ENCODE measurements around the gene CTNND2.
"Not testable (repeated sequence)": the region's sequence is repeated elsewhere in the genome, so short reads cannot be mapped to it uniquely, and the experiment has no call there.

The CTNND2 gene

GRCh38 chr5:11432116-11432515 lies 472.1 kb downstream of the CTNND2 start:
- TF ChIP-seq SUZ12 (IDR thresholded peaks at IDR 0.05; ENCODE audit: extremely low read depth, insufficient read depth, insufficient read length) (no peak), YY1 (IDR thresholded peaks at IDR 0.05; ENCODE audit: insufficient read depth, insufficient read length) (no peak), ZNF274 (IDR thresholded peaks at IDR 0.05; ENCODE audit: low read depth, low read length) (no peak)
- no peaks in the 10 kb centered on the region for H3K27me3 ChIP-seq (ENCODE audit: insufficient read depth, insufficient read length)
- no peaks in the 10 kb centered on the region for H3K4me1 ChIP-seq (ENCODE audit: insufficient read depth, insufficient read length)
- no peak for DNase-seq (ENCODE audit: low read depth, low spot score)
- no peaks in the 10 kb centered on the region for H3K9me3 ChIP-seq (ENCODE audit: insufficient read depth, low read length)
- no peaks in the 10 kb centered on the region for H3K36me3 ChIP-seq (ENCODE audit: insufficient read depth, insufficient read length, low read length)
- no peak overlapping the region for H3K4me3 ChIP-seq (ENCODE audit: insufficient read length, low read depth)
- H3K9ac ChIP-seq (ENCODE audit: insufficient read length, low read depth), result no peak overlapping the region

GRCh38 chr5:11429254-11429653 lies 475.0 kb downstream of the CTNND2 start:
- TF ChIP-seq YY1 (IDR thresholded peaks at IDR 0.05; ENCODE audit: insufficient read depth, insufficient read length), result no peak
- no peak for TF ChIP-seq ZNF274 (IDR thresholded peaks at IDR 0.05; ENCODE audit: low read depth, low read length)
- TF ChIP-seq SUZ12 (IDR thresholded peaks at IDR 0.05; ENCODE audit: extremely low read depth, insufficient read depth, insufficient read length), result no peak
- H3K27me3 ChIP-seq (ENCODE audit: insufficient read depth, insufficient read length), result no peaks in the 10 kb centered on the region
- no peak overlapping the region for H3K4me3 ChIP-seq (ENCODE audit: insufficient read length, low read depth)
- no peak overlapping the region for H3K9ac ChIP-seq (ENCODE audit: insufficient read length, low read depth)
- H3K9me3 ChIP-seq (ENCODE audit: insufficient read depth, low read length), result no peaks in the 10 kb centered on the region
- H3K36me3 ChIP-seq (ENCODE audit: insufficient read depth, insufficient read length, low read length), result no peaks in the 10 kb centered on the region
- no peaks in the 10 kb centered on the region for H3K4me1 ChIP-seq (ENCODE audit: insufficient read depth, insufficient read length)
- DNase-seq (ENCODE audit: low read depth, low spot score), result no peak

- TF ChIP-seq SUZ12 (IDR thresholded peaks at IDR 0.05; ENCODE audit: extremely low read depth, insufficient read depth, insufficient read length) (no peak), ZNF274 (IDR thresholded peaks at IDR 0.05; ENCODE audit: low read depth, low read length) (no peak), YY1 (IDR thresholded peaks at IDR 0.05; ENCODE audit: insufficient read depth, insufficient read length) (no peak)
- H3K4me1 ChIP-seq (ENCODE audit: insufficient read depth, insufficient read length), result no peaks in the 10 kb centered on the region
- no peak overlapping the region for H3K4me3 ChIP-seq (ENCODE audit: insufficient read length, low read depth)
- no peaks in the 10 kb centered on the region for H3K36me3 ChIP-seq (ENCODE audit: insufficient read depth, insufficient read length, low read length)
- H3K27me3 ChIP-seq (ENCODE audit: insufficient read depth, insufficient read length), result no peaks in the 10 kb centered on the region
- no peaks in the 10 kb centered on the region for H3K9me3 ChIP-seq (ENCODE audit: insufficient read depth, low read length)
- no peak for DNase-seq (ENCODE audit: low read depth, low spot score)
- H3K9ac ChIP-seq (ENCODE audit: insufficient read length, low read depth), result no peak overlapping the region
These were observed 476.7 kb downstream of the CTNND2 start for GRCh38 chr5:11427569-11427968.

- no peak for DNase-seq (ENCODE audit: low read depth, low spot score)
- TF ChIP-seq SUZ12 (IDR thresholded peaks at IDR 0.05; ENCODE audit: extremely low read depth, insufficient read depth, insufficient read length) (no peak), YY1 (IDR thresholded peaks at IDR 0.05; ENCODE audit: insufficient read depth, insufficient read length) (no peak), ZNF274 (IDR thresholded peaks at IDR 0.05; ENCODE audit: low read depth, low read length) (no peak)
- Histone ChIP-seq H3K27me3 (ENCODE audit: insufficient read depth, insufficient read length) (no peaks in the 10 kb centered on the region), H3K4me3 (ENCODE audit: insufficient read length, low read depth) (no peak overlapping the region), H3K4me1 (ENCODE audit: insufficient read depth, insufficient read length) (no peaks in the 10 kb centered on the region), H3K36me3 (ENCODE audit: insufficient read depth, insufficient read length, low read length) (no peaks in the 10 kb centered on the region), H3K9ac (ENCODE audit: insufficient read length, low read depth) (no peak overlapping the region), H3K9me3 (ENCODE audit: insufficient read depth, low read length) (no peaks in the 10 kb centered on the region)
These were observed 477.8 kb downstream of the CTNND2 start for GRCh38 chr5:11426442-11426841.

GRCh38 chr5:11422342-11422741 lies 481.9 kb downstream of the CTNND2 start:
- H3K27me3 ChIP-seq (ENCODE audit: insufficient read depth, insufficient read length), result no peaks in the 10 kb centered on the region
- no peak overlapping the region for H3K9ac ChIP-seq (ENCODE audit: insufficient read length, low read depth)
- no peaks in the 10 kb centered on the region for H3K36me3 ChIP-seq (ENCODE audit: insufficient read depth, insufficient read length, low read length)
- no peak for DNase-seq (ENCODE audit: low read depth, low spot score)
- no peak for TF ChIP-seq SUZ12 (IDR thresholded peaks at IDR 0.05; ENCODE audit: extremely low read depth, insufficient read depth, insufficient read length)
- TF ChIP-seq ZNF274 (IDR thresholded peaks at IDR 0.05; ENCODE audit: low read depth, low read length), result no peak
- no peak for TF ChIP-seq YY1 (IDR thresholded peaks at IDR 0.05; ENCODE audit: insufficient read depth, insufficient read length)
- no peaks in the 10 kb centered on the region for H3K9me3 ChIP-seq (ENCODE audit: insufficient read depth, low read length)
- no peaks in the 10 kb centered on the region for H3K4me1 ChIP-seq (ENCODE audit: insufficient read depth, insufficient read length)
- H3K4me3 ChIP-seq (ENCODE audit: insufficient read length, low read depth), result no peak overlapping the region

- Histone ChIP-seq H3K36me3 (ENCODE audit: insufficient read depth, insufficient read length, low read length) (no peaks in the 10 kb centered on the region), H3K4me3 (ENCODE audit: insufficient read length, low read depth) (no peak overlapping the region), H3K9me3 (ENCODE audit: insufficient read depth, low read length) (no peaks in the 10 kb centered on the region), H3K4me1 (ENCODE audit: insufficient read depth, insufficient read length) (no peaks in the 10 kb centered on the region), H3K9ac (ENCODE audit: insufficient read length, low read depth) (no peak overlapping the region), H3K27me3 (ENCODE audit: insufficient read depth, insufficient read length) (no peaks in the 10 kb centered on the region)
- no peak for DNase-seq (ENCODE audit: low read depth, low spot score)
- TF ChIP-seq YY1 (IDR thresholded peaks at IDR 0.05; ENCODE audit: insufficient read depth, insufficient read length), result no peak
- no peak for TF ChIP-seq ZNF274 (IDR thresholded peaks at IDR 0.05; ENCODE audit: low read depth, low read length)
These were observed 483.3 kb downstream of the CTNND2 start for GRCh38 chr5:11420969-11421368.

GRCh38 chr5:11415751-11416150 lies 488.5 kb downstream of the CTNND2 start:
- Histone ChIP-seq H3K9ac (ENCODE audit: insufficient read length, low read depth) (no peak overlapping the region), H3K36me3 (ENCODE audit: insufficient read depth, insufficient read length, low read length) (no peaks in the 10 kb centered on the region), H3K4me3 (ENCODE audit: insufficient read length, low read depth) (no peak overlapping the region), H3K9me3 (ENCODE audit: insufficient read depth, low read length) (no peaks in the 10 kb centered on the region), H3K4me1 (ENCODE audit: insufficient read depth, insufficient read length) (no peaks in the 10 kb centered on the region), H3K27me3 (ENCODE audit: insufficient read depth, insufficient read length) (no peaks in the 10 kb centered on the region)
- TF ChIP-seq YY1 (IDR thresholded peaks at IDR 0.05; ENCODE audit: insufficient read depth, insufficient read length), result no peak
- TF ChIP-seq ZNF274 (IDR thresholded peaks at IDR 0.05; ENCODE audit: low read depth, low read length), result no peak
- no peak for TF ChIP-seq SUZ12 (IDR thresholded peaks at IDR 0.05; ENCODE audit: extremely low read depth, insufficient read depth, insufficient read length)
- DNase-seq (ENCODE audit: low read depth, low spot score), result no peak

GRCh38 chr5:11414732-11415131 lies 489.5 kb downstream of the CTNND2 start:
- not testable (repeated sequence) for H3K4me3 ChIP-seq (ENCODE audit: insufficient read length, low read depth); H3K36me3 ChIP-seq (ENCODE audit: insufficient read depth, insufficient read length, low read length); DNase-seq (ENCODE audit: low read depth, low spot score); H3K4me1 ChIP-seq (ENCODE audit: insufficient read depth, insufficient read length); H3K9ac ChIP-seq (ENCODE audit: insufficient read length, low read depth); H3K9me3 ChIP-seq (ENCODE audit: insufficient read depth, low read length); H3K27me3 ChIP-seq (ENCODE audit: insufficient read depth, insufficient read length)
